ENCODE data around the gene SLC7A14. TPM values are rescaled to one million over a fixed set of nuclear protein-coding genes. Genes with fewer than 3 reads are reported as not detected.

SLC7A14 gene
- total RNA-seq, 2 experiments from 2014 or later = not detected

DNA sequence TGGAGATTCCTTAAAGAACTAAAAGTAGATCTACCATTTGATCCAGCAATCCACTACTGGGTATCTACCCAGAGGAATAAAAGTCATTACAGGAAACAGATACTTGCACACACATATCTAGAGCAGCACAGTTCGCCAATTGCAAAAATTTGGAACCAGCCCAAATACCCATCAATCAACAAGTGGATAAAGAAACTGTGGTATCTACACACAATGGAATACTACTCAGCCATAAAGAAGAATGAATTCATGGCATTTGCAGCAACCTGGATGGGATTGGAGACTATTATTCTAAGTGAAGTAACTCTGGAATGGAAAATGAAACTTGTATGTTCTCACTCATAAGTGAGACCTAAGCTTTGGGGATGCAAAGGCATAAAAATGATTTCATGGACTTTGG is 23.8 kb downstream of the SLC7A14 start:
- TF ChIP-seq, protein P1, sequence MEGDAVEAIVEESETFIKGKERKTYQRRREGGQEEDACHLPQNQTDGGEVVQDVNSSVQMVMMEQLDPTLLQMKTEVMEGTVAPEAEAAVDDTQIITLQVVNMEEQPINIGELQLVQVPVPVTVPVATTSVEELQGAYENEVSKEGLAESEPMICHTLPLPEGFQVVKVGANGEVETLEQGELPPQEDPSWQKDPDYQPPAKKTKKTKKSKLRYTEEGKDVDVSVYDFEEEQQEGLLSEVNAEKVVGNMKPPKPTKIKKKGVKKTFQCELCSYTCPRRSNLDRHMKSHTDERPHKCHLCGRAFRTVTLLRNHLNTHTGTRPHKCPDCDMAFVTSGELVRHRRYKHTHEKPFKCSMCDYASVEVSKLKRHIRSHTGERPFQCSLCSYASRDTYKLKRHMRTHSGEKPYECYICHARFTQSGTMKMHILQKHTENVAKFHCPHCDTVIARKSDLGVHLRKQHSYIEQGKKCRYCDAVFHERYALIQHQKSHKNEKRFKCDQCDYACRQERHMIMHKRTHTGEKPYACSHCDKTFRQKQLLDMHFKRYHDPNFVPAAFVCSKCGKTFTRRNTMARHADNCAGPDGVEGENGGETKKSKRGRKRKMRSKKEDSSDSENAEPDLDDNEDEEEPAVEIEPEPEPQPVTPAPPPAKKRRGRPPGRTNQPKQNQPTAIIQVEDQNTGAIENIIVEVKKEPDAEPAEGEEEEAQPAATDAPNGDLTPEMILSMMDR (IDR thresholded peaks at IDR 0.05) = no peak
- peaks cover 14% of the 10 kb centered on the region for H3K27me3 Mint-ChIP-seq
- intact Hi-C loops (cut with micrococcal nuclease) = no loop called here
- DNase-seq (no peak), ATAC-seq (no peak)
- ChIA-PET POLR2A (interaction anchor here (0.6 kb wide), 1 partner anchor 9 kb away, joined by 3 read pairs; no protein-coding TSS in a partner anchor), CTCF (no interaction called here)
- H3K27ac Mint-ChIP-seq = no peak overlapping the region
- peaks cover 9% of the 10 kb centered on the region for H3K4me1 Mint-ChIP-seq (ENCODE audit: low read depth)
- H3K36me3 Mint-ChIP-seq (ENCODE audit: low read depth) = no peaks in the 10 kb centered on the region
- H3K4me3 Mint-ChIP-seq = no peak overlapping the region
- H3K9me3 Mint-ChIP-seq = no peaks in the 10 kb centered on the region

DNA sequence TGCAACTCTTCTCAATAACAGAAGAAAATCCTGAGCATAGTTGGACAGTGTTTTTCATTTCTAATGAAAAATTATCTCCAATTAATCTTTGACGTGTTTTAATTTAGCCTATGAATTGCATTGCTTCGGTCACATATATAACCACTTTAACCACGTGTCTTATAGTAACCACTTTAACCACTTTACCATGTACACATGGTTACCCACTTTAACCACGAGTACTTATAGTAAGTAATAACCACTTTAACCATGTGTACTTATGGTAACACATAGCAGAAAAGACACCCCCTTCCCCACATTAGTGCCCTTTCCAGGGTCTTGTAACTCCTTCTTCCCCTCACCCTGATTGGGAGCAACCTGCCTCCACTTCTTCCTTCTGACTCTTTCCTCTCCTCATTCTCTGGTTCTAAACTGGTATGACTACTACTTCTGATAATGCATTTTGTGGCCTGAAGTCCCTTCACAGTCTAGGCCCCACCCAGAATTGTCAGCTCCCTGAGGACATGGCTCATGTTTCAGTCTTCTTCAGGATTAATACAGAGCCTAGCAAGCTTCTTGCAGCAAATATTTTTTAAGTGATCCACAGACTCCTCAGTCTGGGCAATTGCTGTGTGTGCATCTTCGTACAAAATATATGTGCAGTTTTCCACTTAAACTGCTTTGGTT is 25.0 kb downstream of the SLC7A14 start:
- no peak for ATAC-seq
- POLR2A ChIA-PET = no interaction called here
- H3K4me1 Mint-ChIP-seq (ENCODE audit: low read depth) = peaks cover 9% of the 10 kb centered on the region
- no peak overlapping the region for H3K4me3 Mint-ChIP-seq
- H3K9me3 Mint-ChIP-seq = no peaks in the 10 kb centered on the region
- TF ChIP-seq, protein P1 (IDR thresholded peaks at IDR 0.05) = no peak
- peaks cover 14% of the 10 kb centered on the region for H3K27me3 Mint-ChIP-seq
- DNase-seq = no peak
- H3K36me3 Mint-ChIP-seq (ENCODE audit: low read depth) = no peaks in the 10 kb centered on the region
- CTCF ChIA-PET = no interaction called here
- no peak overlapping the region for H3K27ac Mint-ChIP-seq
- intact Hi-C loops (cut with micrococcal nuclease) = no loop called here

DNA sequence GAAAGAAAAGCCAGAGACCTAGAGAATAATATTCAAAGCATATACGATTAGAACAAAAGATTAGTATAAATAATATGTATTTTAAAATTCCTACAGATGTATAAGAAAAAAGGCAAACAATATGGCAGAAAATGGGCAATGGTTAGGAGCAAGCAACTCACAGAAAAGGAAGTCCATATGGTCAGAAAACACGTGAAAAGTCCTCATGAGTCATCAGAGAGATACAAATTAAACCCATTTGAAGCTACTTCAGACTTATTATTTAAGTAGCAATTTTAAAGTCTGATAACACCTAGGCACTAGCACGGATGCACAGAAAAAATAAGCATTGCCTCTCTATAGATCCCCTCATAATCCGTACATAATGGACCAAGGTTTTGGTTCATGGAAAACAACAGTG is 25.6 kb downstream of the SLC7A14 start:
- ChIA-PET POLR2A (no interaction called here), CTCF (no interaction called here)
- peaks cover 14% of the 10 kb centered on the region for H3K27me3 Mint-ChIP-seq
- no peak overlapping the region for H3K27ac Mint-ChIP-seq
- intact Hi-C loops (cut with micrococcal nuclease) = no loop called here
- TF ChIP-seq, protein P1 (IDR thresholded peaks at IDR 0.05) = no peak
- DNase-seq (no peak), ATAC-seq (no peak)
- no peak overlapping the region for H3K4me3 Mint-ChIP-seq
- no peaks in the 10 kb centered on the region for H3K36me3 Mint-ChIP-seq (ENCODE audit: low read depth)
- peaks cover 9% of the 10 kb centered on the region for H3K4me1 Mint-ChIP-seq (ENCODE audit: low read depth)
- H3K9me3 Mint-ChIP-seq = no peaks in the 10 kb centered on the region

DNA sequence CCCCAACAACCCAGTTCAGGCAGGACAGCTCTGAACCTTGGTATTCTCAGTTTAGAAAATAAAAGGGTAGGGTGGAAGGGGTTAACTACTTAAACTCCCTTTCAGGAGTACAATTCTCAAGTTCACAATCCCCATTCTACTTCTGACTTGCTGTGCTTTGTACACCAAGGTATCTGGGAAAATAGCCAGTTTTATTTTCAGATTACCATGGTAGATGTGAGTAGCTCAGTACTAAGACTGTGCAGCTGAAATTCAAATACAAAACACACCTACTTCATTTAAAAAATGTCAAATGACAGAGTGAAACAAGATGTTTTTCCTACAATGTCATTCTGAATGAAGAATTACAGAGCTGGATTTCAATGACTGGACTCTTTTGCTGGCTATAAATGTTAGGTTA is 27.4 kb downstream of the SLC7A14 start:
- H3K4me3 Mint-ChIP-seq = no peak overlapping the region
- ChIA-PET POLR2A (no interaction called here), CTCF (interaction anchor here (1.5 kb wide), 1 partner anchor 145 kb away, joined by 5 read pairs; no protein-coding TSS in a partner anchor)
- no peak overlapping the region for H3K27ac Mint-ChIP-seq
- DNase-seq (no peak), ATAC-seq (no peak)
- no peaks in the 10 kb centered on the region for H3K9me3 Mint-ChIP-seq
- intact Hi-C loops (cut with micrococcal nuclease) = no loop called here
- peaks cover 9% of the 10 kb centered on the region for H3K27me3 Mint-ChIP-seq
- no peaks in the 10 kb centered on the region for H3K4me1 Mint-ChIP-seq (ENCODE audit: low read depth)
- H3K36me3 Mint-ChIP-seq (ENCODE audit: low read depth) = no peaks in the 10 kb centered on the region
- TF ChIP-seq, protein P1 (IDR thresholded peaks at IDR 0.05) = no peak

DNA sequence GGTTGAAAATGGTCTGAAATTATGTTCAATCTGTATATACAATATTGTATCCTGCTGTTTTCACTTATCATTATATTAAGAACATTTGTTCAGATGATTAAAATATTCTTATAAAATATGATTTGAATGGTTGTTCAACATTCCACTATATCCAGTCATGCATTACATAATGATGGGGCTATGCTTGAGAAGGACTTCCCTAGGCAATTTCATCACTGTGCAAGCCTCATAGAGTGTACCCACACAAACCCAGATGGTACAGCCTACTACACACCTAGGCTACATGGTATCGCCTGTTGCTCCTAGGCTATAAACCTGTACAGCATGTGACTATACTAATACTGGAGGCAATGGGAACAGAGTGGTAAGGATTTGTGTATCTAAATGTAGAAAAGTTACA is 30.5 kb downstream of the SLC7A14 start:
- intact Hi-C loops (cut with micrococcal nuclease) = no loop called here
- CTCF ChIA-PET = interaction anchor here (1.2 kb wide), 1 partner anchor 9 kb away, joined by 3 read pairs; no protein-coding TSS in a partner anchor
- Mint-ChIP-seq H3K9me3 (no peaks in the 10 kb centered on the region), H3K27ac (no peak overlapping the region), H3K4me3 (no peak overlapping the region), H3K4me1 (ENCODE audit: low read depth) (no peaks in the 10 kb centered on the region), H3K27me3 (peaks cover 12% of the 10 kb centered on the region), H3K36me3 (ENCODE audit: low read depth) (no peaks in the 10 kb centered on the region)
- ATAC-seq (no peak), DNase-seq (no peak)
- TF ChIP-seq, protein P1 (IDR thresholded peaks at IDR 0.05) = no peak
- POLR2A ChIA-PET = no interaction called here
